Small intestine (tissue), 7 donors: ENCODE results near the gene SRSF1. TPM values are rescaled to one million over a fixed set of nuclear protein-coding genes. Genes with fewer than 3 reads are reported as not detected.
A peak's percentile ranks its signal among the peaks of the same experiment; 100 is the strongest.

Experiments
- DNase-seq, 2 donors: peaks; one replicate each; pipeline versions ENCODE4 v3.0.0 to v3.0.0-alpha.2; 2013
- FAIRE-seq: peaks from 2 replicates; lab custom pipeline; 2012; peaks lifted over from hg19 to GRCh38; lab: Jason Lieb, UNC
- H3K27ac ChIP-seq, 3 donors: one replicate each; pipeline ENCODE4 v1.5.1; 2013; ENCODE audit warnings: low read length in 2 of 3, mild to moderate bottlenecking in 2 of 3, control low read depth in 1 of 3, inconsistent platforms in 1 of 3, low read depth in 1 of 3, moderate library complexity in 1 of 3
- H3K27me3 ChIP-seq, 3 donors: one replicate each; pipeline ENCODE4 v1.6.1; 2013; ENCODE audit warnings: low read length in 3 of 3, inconsistent platforms in 1 of 3; ENCODE audit not compliant: control insufficient read depth in 3 of 3, insufficient read depth in 3 of 3
- H3K36me3 ChIP-seq, 3 donors: one replicate each; pipeline ENCODE4 v1.6.1; 2013; ENCODE audit warnings: low read length in 3 of 3, inconsistent platforms in 1 of 3, low read depth in 1 of 3, mild to moderate bottlenecking in 1 of 3, moderate library complexity in 1 of 3; ENCODE audit not compliant: control insufficient read depth in 3 of 3, insufficient read depth in 2 of 3
- H3K4me1 ChIP-seq, 3 donors: one replicate each; pipeline ENCODE4 v1.6.1; 2013; ENCODE audit warnings: low read length in 2 of 3, inconsistent platforms in 1 of 3, low read depth in 1 of 3, mild to moderate bottlenecking in 1 of 3, moderate library complexity in 1 of 3; ENCODE audit not compliant: control insufficient read depth in 3 of 3, insufficient read depth in 2 of 3
- H3K4me3 ChIP-seq, 3 donors: one replicate each; pipeline ENCODE4 v1.5.1; 2013; ENCODE audit warnings: low read length in 3 of 3, control low read depth in 1 of 3, inconsistent platforms in 1 of 3, low read depth in 1 of 3, mild to moderate bottlenecking in 1 of 3, moderate library complexity in 1 of 3
- H3K9me3 ChIP-seq, 2 donors: one replicate each; pipeline ENCODE4 v1.6.1; 2013; ENCODE audit warnings: low read depth in 1 of 2, low read length in 1 of 2; ENCODE audit not compliant: control insufficient read depth in 2 of 2, insufficient read depth in 1 of 2
- WGBS, 3 donors: extraction: QIAGEN DNeasy Blood & Tissue Kit; methylation state at CpG; one replicate each; pipeline ENCODE4 v1.1.7; 2013; 5-methylcytosine and 5-hydroxymethylcytosine counted together
- polyA plus RNA-seq, 4 donors: library from polyadenylated mRNA; stranded (reverse) in 3 of 4; unstranded in 1 of 4; fragments of 200-250 nt in 3 of 4; fragments of 120-200 nt in 1 of 4; gene quantifications; one replicate each; pipeline versions ENCODE4 v1.2.1 to v1.2.3, GENCODE V29; 2013
- donor health status: healthy with polysubstance abuse.
- donor health status: control.
- donor health status: control.
- donor health status: Bipolar disorder and iron deficiency.
- donor health status: healthy.

Gene SRSF1
- polyA plus RNA-seq, 4 donors: 62.7 to 193 (median 106) TPM

GRCh38 chr17:58007781-58008706 is 998 bp upstream of the SRSF1 start:
- H3K27ac ChIP-seq: peak overlapping the region in 2 of 3 donors; percentile 93 to 99
- no peaks in the 10 kb centered on the region for H3K27me3 ChIP-seq
- H3K36me3 ChIP-seq: peaks cover 5 to 8% (median 7%) of the 10 kb centered on the region in 3 donors
- H3K9me3 ChIP-seq: no peaks in the 10 kb centered on the region
- FAIRE-seq: no peak
- peaks cover 0 to 11% (median 8%) of the 10 kb centered on the region in 3 donors for H3K4me1 ChIP-seq
- no peak for DNase-seq
- peak overlapping the region; percentile 10 to 97 (median 37) for H3K4me3 ChIP-seq
- WGBS, 3 donors: 21 to 23% (median 22%) methylated on average over 47 of the region's 47 CpGs

GRCh38 chr17:58006560-58006923 is 504 bp downstream of the SRSF1 start:
- FAIRE-seq (no peak), DNase-seq (peak; percentile 63 to 89)
- H3K4me3 ChIP-seq: peak overlapping the region; percentile 69 to 99 (median 97)
- no peaks in the 10 kb centered on the region for H3K9me3 ChIP-seq
- H3K36me3 ChIP-seq: peaks cover 8 to 13% (median 11%) of the 10 kb centered on the region in 3 donors
- peak overlapping the region; percentile 93 to 100 (median 99) for H3K27ac ChIP-seq
- 0 to 1% (median 0%) methylated on average over 20 of the region's 20 CpGs for WGBS, 3 donors
- peaks cover 0 to 11% (median 8%) of the 10 kb centered on the region in 3 donors for H3K4me1 ChIP-seq
- no peaks in the 10 kb centered on the region for H3K27me3 ChIP-seq

- Histone ChIP-seq H3K27ac (peak overlapping the region; percentile 93 to 100 (median 99)), H3K4me3 (peak overlapping the region; percentile 69 to 99 (median 97)), H3K4me1 (peaks cover 0 to 11% (median 8%) of the 10 kb centered on the region in 3 donors), H3K36me3 (peaks cover 8 to 13% (median 11%) of the 10 kb centered on the region in 3 donors), H3K27me3 (no peaks in the 10 kb centered on the region), H3K9me3 (no peaks in the 10 kb centered on the region)
- 0 to 3% (median 1%) methylated on average over 36 of the region's 36 CpGs for WGBS, 3 donors
- no peak for FAIRE-seq
- peak in 1 of 2 donors; percentile 41 for DNase-seq
Measured at GRCh38 chr17:58005728-58006559, 1.1 kb downstream of the SRSF1 start.

DNA sequence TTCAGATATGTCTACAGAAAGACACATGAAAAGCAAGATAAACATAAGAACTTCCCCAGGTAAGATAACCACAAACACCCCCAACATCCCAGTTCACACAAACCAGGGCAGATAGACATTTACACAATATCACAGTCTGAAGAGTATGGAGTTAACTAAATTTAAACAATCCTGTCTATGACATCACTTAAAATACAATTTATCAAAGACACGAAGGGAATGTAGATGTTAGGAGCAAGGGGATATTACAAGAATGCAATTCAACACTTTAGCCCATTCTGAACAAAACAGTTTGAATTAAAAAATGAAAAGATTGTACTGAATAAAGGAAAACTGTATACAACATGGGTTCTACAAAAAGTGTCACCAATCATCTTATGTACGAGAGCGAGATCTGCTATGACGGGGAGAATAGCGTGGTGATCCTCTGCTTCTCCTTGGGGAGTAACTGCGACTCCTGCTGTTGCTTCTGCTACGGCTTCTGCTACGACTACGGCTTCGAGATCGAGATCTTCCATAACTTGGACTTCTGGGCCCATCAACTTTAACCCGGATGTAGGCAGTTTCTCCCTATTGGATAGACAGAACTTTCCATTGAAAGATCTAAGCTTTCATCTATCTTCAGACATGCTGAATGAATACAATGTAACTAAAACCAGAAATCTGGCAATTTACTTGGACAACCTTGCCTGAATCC is 1.9 kb downstream of the SRSF1 start:
- H3K9me3 ChIP-seq: no peaks in the 10 kb centered on the region
- peaks cover 0 to 11% (median 8%) of the 10 kb centered on the region in 3 donors for H3K4me1 ChIP-seq
- peaks cover 8 to 13% (median 10%) of the 10 kb centered on the region in 3 donors for H3K36me3 ChIP-seq
- FAIRE-seq (no peak), DNase-seq (peak in 1 of 2 donors; percentile 37)
- H3K27me3 ChIP-seq: no peaks in the 10 kb centered on the region
- 6 to 27% (median 13%) methylated on average over 12 of the region's 12 CpGs for WGBS, 3 donors
- H3K4me3 ChIP-seq: peak overlapping the region; percentile 25 to 99 (median 97)
- peak overlapping the region in 1 of 3 donors; percentile 9 for H3K27ac ChIP-seq

DNA sequence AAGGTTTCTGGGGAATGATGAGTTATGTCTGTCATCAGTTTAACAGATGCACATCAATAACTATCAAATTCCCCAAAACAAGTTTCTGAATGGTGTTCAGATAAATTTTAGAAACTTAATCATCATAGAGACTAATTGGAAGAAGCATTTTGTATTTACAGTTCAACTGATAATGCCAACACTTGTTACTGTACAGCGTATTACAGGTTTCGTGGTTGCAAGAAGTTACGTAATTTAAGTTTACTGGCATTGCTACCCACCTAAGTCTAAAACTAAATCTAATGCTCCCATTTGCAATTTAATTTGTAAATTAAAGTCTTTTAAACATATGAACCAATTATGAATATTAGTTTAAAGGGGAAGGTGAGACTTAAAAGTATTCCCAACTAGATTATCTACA is 3.0 kb downstream of the SRSF1 start:
- DNase-seq (no peak), FAIRE-seq (no peak)
- H3K9me3 ChIP-seq: no peaks in the 10 kb centered on the region
- H3K36me3 ChIP-seq: peaks cover 8 to 13% (median 9%) of the 10 kb centered on the region in 3 donors
- no peaks in the 10 kb centered on the region for H3K27me3 ChIP-seq
- H3K27ac ChIP-seq: no peak overlapping the region
- no peak overlapping the region for H3K4me3 ChIP-seq
- 76 to 84% (median 76%) methylated on average over 3 of the region's 3 CpGs for WGBS, 3 donors
- H3K4me1 ChIP-seq: peaks cover 0 to 11% (median 8%) of the 10 kb centered on the region in 3 donors

DNA sequence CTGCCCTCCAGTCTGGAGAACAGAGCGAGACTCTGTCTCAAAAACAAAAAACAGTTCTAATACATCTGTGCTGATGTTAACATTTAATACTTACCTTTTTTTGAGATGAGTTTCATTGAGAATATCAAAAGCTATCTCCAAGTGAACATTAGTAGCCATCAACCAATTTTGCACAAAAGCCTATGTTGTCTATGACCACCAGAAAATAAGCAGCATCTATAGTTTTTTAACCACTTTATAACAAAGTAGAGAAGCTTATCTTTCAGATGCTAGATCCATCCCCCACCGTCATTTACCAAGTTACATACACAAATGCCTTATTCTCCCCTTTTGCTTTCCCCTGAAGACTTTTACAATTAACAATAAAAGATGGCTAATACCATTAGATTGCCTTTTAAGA is 4.1 kb downstream of the SRSF1 start:
- H3K9me3 ChIP-seq: no peaks in the 10 kb centered on the region
- FAIRE-seq (no peak), DNase-seq (no peak)
- H3K4me3 ChIP-seq: no peak overlapping the region
- H3K27me3 ChIP-seq: no peaks in the 10 kb centered on the region
- H3K27ac ChIP-seq: no peak overlapping the region
- H3K36me3 ChIP-seq: peaks cover 8 to 13% (median 10%) of the 10 kb centered on the region in 3 donors
- 85 to 96% (median 92%) methylated on average over 2 of the region's 2 CpGs for WGBS, 3 donors
- peaks cover 0 to 9% (median 8%) of the 10 kb centered on the region in 3 donors for H3K4me1 ChIP-seq

GRCh38 chr17:58002154-58002948 is 4.7 kb downstream of the SRSF1 start:
- DNase-seq: no peak
- 63 to 67% (median 67%) methylated on average over 4 of the region's 4 CpGs for WGBS, 3 donors
- no peak overlapping the region for H3K4me3 ChIP-seq
- H3K36me3 ChIP-seq: peaks cover 8 to 13% (median 13%) of the 10 kb centered on the region in 3 donors
- H3K4me1 ChIP-seq: peaks cover 0 to 9% (median 8%) of the 10 kb centered on the region in 3 donors
- H3K27me3 ChIP-seq: no peaks in the 10 kb centered on the region
- no peaks in the 10 kb centered on the region for H3K9me3 ChIP-seq
- FAIRE-seq: no peak
- H3K27ac ChIP-seq: no peak overlapping the region
